Ascending aorta (tissue), 2 donors: Measurements from ENCODE around the gene JOSD1. TPM values are rescaled to one million over a fixed set of nuclear protein-coding genes. Genes with fewer than 3 reads are reported as not detected.

Source experiments
- DNase-seq, 2 donors: peaks; one replicate each; pipeline ENCODE4 v3.0.0-alpha.2; 2019; ENCODE audit warnings: low spot score in 2 of 2
- H3K27ac ChIP-seq, 2 donors: fragments of 200-600 bp; sonication (generic); one replicate each; pipeline ENCODE4 v1.5.1; 2016 to 2017; ENCODE audit warnings: mild to moderate bottlenecking in 1 of 2
- H3K27me3 ChIP-seq: fragments of 200-600 bp; sonication (generic); one replicate; pipeline ENCODE4 v1.5.1; 2017
- H3K36me3 ChIP-seq, 2 donors: fragments of 200-600 bp; sonication (generic); one replicate each; pipeline ENCODE4 v1.5.1; 2016
- H3K4me1 ChIP-seq, 2 donors: fragments of 200-600 bp; sonication (generic); one replicate each; pipeline ENCODE4 v1.5.1; 2016 to 2017; ENCODE audit warnings: mild to moderate bottlenecking in 1 of 2
- H3K4me3 ChIP-seq, 2 donors: fragments of 200-600 bp; sonication (generic); one replicate each; pipeline ENCODE4 v1.5.1; 2016 to 2017; ENCODE audit warnings: mild to moderate bottlenecking in 1 of 2
- H3K9me3 ChIP-seq, 2 donors: fragments of 200-600 bp; sonication (generic); one replicate each; pipeline ENCODE4 v1.5.1; 2016
- intact Hi-C: fragments of 100-400 bp; cut with DNase I; formaldehyde crosslinking; loops from one replicate; pipeline ENCODE4 v1.15.1; 2023
- total RNA-seq: library from RNA; depleted of rRNA; stranded (reverse); fragments of >200 nt; gene quantifications from one replicate; pipeline ENCODE4 v1.1.0, GENCODE V29; 2016
- TF ChIP-seq, protein P1 (sequence below), 3 experiments: fragments of 200-600 bp in 2 of 3; fragments of 450-650 bp in 1 of 3; sonication (generic) in 2 of 3; IDR thresholded peaks; one replicate each; pipeline ENCODE4 v1.5.1; 2016 to 2019; ENCODE audit warnings: antibody characterized with exemption in 3 of 3, mild to moderate bottlenecking in 1 of 3, moderate library complexity in 1 of 3

Gene JOSD1
- total RNA-seq, 1 donor from 2014 or later: 153 TPM

DNA sequence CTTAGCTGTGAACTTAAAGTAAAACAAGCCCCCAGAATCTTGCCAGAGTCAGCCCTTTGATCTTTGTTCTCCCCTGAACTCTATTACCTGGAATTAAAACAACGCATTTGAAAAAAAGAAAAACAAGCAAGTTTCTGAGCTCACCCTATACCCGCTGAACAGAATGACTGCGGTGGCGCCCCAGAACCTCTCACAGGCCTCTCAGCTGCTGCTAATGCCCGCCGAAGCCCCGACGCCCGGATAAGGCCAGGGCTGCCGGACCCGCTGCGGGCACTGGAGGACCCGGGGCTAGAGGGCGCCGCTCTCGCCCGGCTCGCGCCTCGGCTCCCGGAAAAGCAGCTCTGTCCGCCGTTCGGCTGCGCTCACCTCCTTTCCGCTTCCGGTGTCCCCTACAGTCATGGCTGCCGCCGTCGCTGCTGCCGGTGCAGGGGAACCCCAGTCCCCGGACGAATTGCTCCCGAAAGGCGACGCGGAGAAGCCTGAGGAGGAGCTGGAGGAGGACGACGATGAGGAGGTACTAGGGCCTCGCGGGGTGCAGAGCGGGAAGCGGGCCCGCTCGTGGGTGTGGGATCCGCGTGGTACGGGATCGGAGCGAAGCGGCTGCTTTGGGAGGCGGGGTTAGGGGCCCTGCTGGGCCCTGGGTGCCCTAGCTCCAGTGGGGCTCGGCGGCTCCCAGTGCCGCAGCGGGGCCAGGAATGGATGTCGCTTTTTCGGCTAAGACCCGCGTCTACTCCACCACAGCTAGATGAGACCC lies 19.0 kb downstream of the JOSD1 start, which contains the start of gene TOMM22:
TSS of gene TOMM22 (plus strand) at position 376 of the 754 bp plus-strand sequence. CDS start at position 398, 22 bp downstream.
- intact Hi-C loops: loop anchor here (2.0 to 10.0 kb wide), 2 partner anchors 19 to 627 kb away; partner anchors contain the start of genes JOSD1 and PICK1

DNA sequence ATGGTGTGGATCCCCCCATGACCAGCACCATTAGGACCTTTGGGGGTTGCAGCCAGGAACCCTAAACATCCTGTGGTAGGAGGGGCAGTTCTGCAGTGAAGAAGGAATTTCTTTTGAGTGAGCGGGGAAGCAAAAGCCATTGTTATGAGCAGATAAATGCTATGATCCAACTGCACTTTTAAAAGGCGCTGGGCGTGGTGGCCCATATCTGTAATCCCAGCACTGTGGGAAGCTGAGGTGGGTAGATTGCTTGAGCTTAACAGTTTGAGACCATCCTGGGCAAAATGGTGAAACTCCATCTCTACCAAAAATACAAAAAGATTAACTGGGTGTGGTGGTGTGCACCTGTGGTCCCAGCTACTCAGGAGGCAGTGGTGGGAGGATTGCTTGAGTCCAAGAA lies 24.9 kb downstream of the JOSD1 start:
- intact Hi-C loops: no loop called here
- TF ChIP-seq, protein P1, sequence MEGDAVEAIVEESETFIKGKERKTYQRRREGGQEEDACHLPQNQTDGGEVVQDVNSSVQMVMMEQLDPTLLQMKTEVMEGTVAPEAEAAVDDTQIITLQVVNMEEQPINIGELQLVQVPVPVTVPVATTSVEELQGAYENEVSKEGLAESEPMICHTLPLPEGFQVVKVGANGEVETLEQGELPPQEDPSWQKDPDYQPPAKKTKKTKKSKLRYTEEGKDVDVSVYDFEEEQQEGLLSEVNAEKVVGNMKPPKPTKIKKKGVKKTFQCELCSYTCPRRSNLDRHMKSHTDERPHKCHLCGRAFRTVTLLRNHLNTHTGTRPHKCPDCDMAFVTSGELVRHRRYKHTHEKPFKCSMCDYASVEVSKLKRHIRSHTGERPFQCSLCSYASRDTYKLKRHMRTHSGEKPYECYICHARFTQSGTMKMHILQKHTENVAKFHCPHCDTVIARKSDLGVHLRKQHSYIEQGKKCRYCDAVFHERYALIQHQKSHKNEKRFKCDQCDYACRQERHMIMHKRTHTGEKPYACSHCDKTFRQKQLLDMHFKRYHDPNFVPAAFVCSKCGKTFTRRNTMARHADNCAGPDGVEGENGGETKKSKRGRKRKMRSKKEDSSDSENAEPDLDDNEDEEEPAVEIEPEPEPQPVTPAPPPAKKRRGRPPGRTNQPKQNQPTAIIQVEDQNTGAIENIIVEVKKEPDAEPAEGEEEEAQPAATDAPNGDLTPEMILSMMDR (IDR thresholded peaks at IDR 0.05): no peak
- DNase-seq: no peak

More for the DNA sequence above, 19.0 kb downstream of the JOSD1 start, which contains the start of gene TOMM22:
- Histone ChIP-seq H3K27ac (peak within 1 kb of the TSS; percentile 59 to 61), H3K4me1 (peaks cover 0 to 3% of the 10 kb centered on the region in 2 donors), H3K4me3 (peak within 1 kb of the TSS; percentile 77 to 94), H3K36me3 (peaks cover 24 to 33% of the 10 kb centered on the region in 2 donors), H3K9me3 (no peaks in the 10 kb centered on the region), H3K27me3 (no peaks in the 10 kb centered on the region)
- DNase-seq: peak; percentile 12 to 92
- TF ChIP-seq, protein P1 (IDR thresholded peaks at IDR 0.05): peak; percentile 8 to 76 (median 68)

DNA sequence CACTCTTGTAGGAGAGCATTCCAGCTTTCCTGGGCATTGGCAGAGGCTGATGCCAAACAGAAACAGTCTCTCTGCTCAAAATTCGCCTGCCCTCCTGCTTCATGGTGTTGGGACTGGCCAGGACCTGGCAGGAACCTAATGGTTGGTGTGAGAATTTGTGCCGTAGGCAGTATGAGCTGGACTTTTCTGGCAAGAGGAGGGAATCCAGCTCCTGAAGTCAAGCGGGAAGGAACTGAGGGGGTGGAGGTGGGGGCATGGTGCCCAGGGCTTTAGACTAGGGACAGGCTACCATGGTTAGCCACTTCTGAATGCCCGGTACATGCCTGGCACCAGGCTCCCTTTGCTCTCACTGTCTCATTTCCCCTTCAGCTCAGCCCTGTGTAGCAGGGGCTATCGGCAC lies 25.9 kb downstream of the JOSD1 start:
- H3K4me3 ChIP-seq: no peak overlapping the region
- no peaks in the 10 kb centered on the region for H3K27me3 ChIP-seq
- peaks cover 0 to 4% of the 10 kb centered on the region in 2 donors for H3K4me1 ChIP-seq
- peaks cover 20 to 22% of the 10 kb centered on the region in 2 donors for H3K36me3 ChIP-seq
- TF ChIP-seq, protein P1 (IDR thresholded peaks at IDR 0.05): no peak
- intact Hi-C loops: no loop called here
- H3K9me3 ChIP-seq: no peaks in the 10 kb centered on the region
- H3K27ac ChIP-seq: peak overlapping the region; percentile 40 to 52
- DNase-seq: peak in 1 of 2 donors; percentile 63

More for the DNA sequence above, 24.9 kb downstream of the JOSD1 start:
- peaks cover 0 to 4% of the 10 kb centered on the region in 2 donors for H3K4me1 ChIP-seq
- no peaks in the 10 kb centered on the region for H3K27me3 ChIP-seq
- no peak overlapping the region for H3K4me3 ChIP-seq
- no peaks in the 10 kb centered on the region for H3K9me3 ChIP-seq
- no peak overlapping the region for H3K27ac ChIP-seq
- peaks cover 17 to 18% of the 10 kb centered on the region in 2 donors for H3K36me3 ChIP-seq

DNA sequence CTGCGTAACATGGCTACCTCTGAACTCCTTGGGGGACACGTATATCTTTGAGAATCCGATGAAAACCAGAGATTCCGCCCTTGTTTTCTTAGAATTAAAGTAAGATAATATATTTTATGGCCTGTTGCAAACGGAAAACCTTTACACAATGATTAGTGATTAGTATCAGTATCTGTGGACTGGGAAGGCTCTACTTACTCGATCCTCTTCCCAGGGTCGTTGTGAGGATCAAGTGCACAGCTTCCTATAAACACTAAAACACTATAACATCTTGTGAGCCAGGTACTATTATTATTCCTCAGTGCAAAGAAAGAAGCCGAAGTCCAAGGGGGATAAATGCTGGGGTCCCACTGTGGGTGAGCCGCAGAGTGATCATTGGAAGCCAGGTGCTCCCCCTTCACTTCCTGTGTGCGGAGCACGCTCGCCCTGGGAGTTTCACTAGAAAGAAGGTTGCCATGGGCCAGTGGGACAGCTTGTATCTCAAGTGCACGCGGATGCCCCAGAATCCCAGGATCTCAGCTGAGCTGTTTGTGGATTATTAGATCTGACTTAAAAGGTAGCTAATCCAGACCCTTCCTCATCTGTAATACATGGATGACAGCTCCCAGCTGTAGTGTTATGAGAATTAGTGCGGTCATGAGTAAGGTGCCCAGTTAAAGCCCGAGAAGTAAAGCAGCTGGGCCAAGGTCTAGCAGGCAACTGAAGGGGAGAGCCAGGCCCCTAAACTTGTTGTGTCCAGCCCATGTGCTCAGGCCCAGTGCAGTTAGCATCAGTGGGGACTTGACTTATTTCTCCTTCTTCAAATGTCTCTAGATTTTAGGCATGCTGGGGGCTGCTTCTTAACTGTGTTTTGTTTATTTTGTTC lies 43.5 kb downstream of the JOSD1 start:
- TF ChIP-seq, protein P1 (IDR thresholded peaks at IDR 0.05): no peak
- H3K27me3 ChIP-seq: no peaks in the 10 kb centered on the region
- H3K4me3 ChIP-seq: peak overlapping the region; percentile 82 to 88
- peaks cover 0 to 9% of the 10 kb centered on the region in 2 donors for H3K4me1 ChIP-seq
- H3K36me3 ChIP-seq: no peaks in the 10 kb centered on the region
- H3K9me3 ChIP-seq: no peaks in the 10 kb centered on the region
- DNase-seq: no peak
- intact Hi-C loops: no loop called here
- H3K27ac ChIP-seq: peak overlapping the region; percentile 68 to 79

DNA sequence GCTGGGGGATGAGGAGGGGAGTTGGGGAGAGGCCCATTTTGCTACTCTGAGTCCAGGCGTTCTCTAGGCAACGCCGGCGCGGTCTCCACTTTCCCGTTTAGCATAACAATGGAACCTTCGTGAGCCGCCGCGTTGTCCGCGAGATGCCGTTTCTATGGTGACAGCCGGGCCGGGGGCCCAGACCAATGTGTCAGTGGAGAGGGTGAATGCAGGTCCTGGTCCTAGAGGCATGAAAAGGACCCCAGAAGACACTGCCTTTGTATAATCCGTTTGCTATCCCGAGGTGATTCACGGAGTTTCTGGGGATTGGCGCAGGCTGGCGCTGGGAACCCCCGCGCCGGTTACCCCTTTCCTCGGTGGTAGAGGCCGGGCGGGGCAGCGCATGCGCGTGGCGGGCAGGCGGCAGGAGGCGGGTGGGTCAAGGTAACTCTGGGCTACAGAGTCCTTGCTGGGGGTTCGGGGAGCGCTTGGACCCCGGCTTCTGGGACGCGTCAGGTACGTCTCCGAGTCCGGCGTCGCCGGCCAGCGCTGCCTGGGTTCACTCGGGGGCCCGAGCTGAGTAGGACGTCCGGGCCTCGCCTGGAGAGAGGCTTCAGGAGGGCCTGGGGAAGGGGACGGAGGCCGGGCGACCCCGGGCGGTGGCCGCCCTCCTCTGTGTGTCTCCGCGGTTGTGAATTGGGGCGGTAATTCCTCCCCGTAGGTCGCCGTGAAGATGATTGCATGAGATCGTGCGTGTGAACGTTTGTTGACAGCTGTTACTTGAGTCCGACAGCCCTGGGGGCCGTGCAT lies 44.3 kb downstream of the JOSD1 start, which contains the start of the genes CBY1 and FAM227A:
TSS of gene CBY1 (plus strand) at position 383 of the 789 bp plus-strand sequence. CDS start 11,417 bp downstream, outside the sequence.
TSS of gene FAM227A (minus strand) at position 137 of the 789 bp plus-strand sequence. CDS start 6,224 bp downstream, outside the sequence.
- Histone ChIP-seq H3K4me1 (peaks cover 0 to 9% of the 10 kb centered on the region in 2 donors), H3K27ac (peak within 1 kb of the TSS; percentile 68 to 79), H3K27me3 (no peaks in the 10 kb centered on the region), H3K9me3 (no peaks in the 10 kb centered on the region), H3K4me3 (peak within 1 kb of the TSS; percentile 82 to 88), H3K36me3 (no peaks in the 10 kb centered on the region)
- TF ChIP-seq, protein P1 (IDR thresholded peaks at IDR 0.05): no peak
- DNase-seq: peak; percentile 43 to 89
- intact Hi-C loops: no loop called here
